Measurements from ENCODE around the gene CLCA2.

GRCh38 chr1:86468501-86468977 lies 44.6 kb downstream of the CLCA2 start, which contains the start of gene CLCA1:
- TF ChIP-seq CTCF (IDR thresholded peaks at IDR 0.05; ENCODE audit: extremely low read depth in 1 of 2, insufficient read depth in 1 of 2, low read depth in 1 of 2, low read length in 2 of 2) (no peak), POLR2AphosphoS5 (IDR thresholded peaks at IDR 0.05; ENCODE audit: insufficient read depth, low read depth, low read length) (no peak)
